OCI-LY1 (cell line): ENCODE results near the gene DSG4.

Experiments used
- CTCF ChIP-seq: fragments of 200-600 bp; sonication (generic), shearing (Covaris generic); IDR thresholded peaks from 2 replicates; pipeline ENCODE4 v1.5.1; 2017; ENCODE audit warnings: mild to moderate bottlenecking, antibody characterized with exemption, low read length, moderate library complexity, mixed read lengths
- EZH2 ChIP-seq: fragments of 200-600 bp; sonication (generic), shearing (Covaris generic); IDR thresholded peaks from 2 replicates; pipeline ENCODE4 v1.8.0; 2017; ENCODE audit warnings: borderline replicate concordance, mixed run types, mild to moderate bottlenecking, antibody characterized with exemption, low read length, moderate library complexity, mixed read lengths

- TF ChIP-seq CTCF (no peak), EZH2 (no peak)
These were observed 36.6 kb downstream of the DSG4 start for GRCh38 chr18:31413137-31413536.
